ENCODE measurements around the gene ZNF710. TPM values are rescaled to one million over a fixed set of nuclear protein-coding genes. Genes with fewer than 3 reads are reported as not detected.
"Not testable (repeated sequence)": the region's sequence is repeated elsewhere in the genome, so short reads cannot be mapped to it uniquely, and the experiment has no call there.

ZNF710 gene
- total and polyA plus RNA-seq, 9 donors, result 6.1 to 23.5 (median 13.1) TPM

DNA sequence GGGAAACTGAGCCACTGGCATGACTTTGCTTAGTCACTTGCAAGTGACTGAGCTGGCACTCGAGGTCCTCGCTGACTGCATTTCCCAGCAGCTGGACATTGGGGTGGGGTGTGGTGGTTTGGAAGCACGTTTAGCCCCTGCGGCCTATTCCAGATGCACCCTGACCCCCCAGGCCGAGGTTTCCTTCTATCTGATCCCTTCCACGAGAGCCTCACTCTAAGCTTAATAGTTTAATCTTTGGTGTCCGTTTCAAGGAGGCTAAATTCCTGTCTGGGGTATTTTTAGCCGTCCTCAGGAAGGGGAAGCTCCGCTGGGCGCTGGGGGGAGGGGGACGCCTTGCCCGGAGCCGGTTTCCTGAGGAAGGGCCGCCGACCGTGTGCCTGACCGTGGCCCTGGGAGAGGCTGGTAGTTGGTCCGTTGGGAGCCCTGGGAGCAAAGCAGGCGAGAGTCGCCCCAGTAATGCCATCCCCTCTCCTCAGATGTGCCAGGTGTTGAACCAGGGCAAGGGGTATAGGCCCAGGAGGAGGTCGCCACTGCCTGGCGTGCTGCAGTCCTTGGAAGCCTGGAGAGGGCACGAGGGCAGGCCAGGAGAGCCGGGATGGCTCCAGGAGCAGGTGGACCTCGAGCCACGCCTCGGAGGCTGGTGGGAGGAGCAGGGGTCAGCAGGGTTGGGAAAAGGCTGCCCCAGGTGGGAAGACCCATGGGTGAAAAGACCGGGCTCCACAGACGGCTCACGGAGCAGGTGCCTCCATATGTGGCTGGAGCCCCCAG lies 64.0 kb downstream of the ZNF710 start:
- peak overlapping the region; percentile 56 for H3K27ac ChIP-seq (ENCODE audit: low read length)
- peaks cover 46% of the 10 kb centered on the region for H3K4me1 ChIP-seq (ENCODE audit: control insufficient read depth, insufficient read depth, low read length)
- no peak overlapping the region for H3K4me3 ChIP-seq (ENCODE audit: low read length)
- 53% methylated on average over 17 of the region's 30 CpGs for WGBS (ENCODE audit: insufficient coverage)
- H3K9me3 ChIP-seq (replicated peaks; ENCODE audit: control insufficient read depth, low read depth, low read length), result no peaks in the 10 kb centered on the region
- peak; percentile 67 for DNase-seq
- H3K27me3 ChIP-seq (ENCODE audit: control insufficient read depth, insufficient read depth, low read length), result no peaks in the 10 kb centered on the region
- H3K36me3 ChIP-seq (ENCODE audit: control insufficient read depth, insufficient read depth, low read length), result peaks cover 22% of the 10 kb centered on the region

DNA sequence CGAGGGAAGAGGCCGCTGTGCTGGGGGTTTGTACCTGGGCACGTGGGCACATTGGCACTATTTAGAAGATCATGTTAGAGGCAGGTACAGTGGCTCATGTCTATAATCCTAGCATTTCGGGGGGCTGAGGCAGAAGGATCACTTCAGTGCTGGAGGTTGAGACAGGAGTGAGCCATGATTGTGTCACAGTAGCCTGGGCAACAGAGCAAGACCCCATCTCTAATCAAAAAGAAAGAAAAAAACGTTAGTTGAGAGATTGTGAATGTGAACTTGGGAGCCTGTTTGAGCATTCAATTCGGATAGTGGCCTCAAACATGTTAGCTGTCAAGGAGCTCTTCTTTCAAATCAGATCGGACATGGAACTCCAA lies 64.5 kb downstream of the ZNF710 start:
- Histone ChIP-seq H3K27me3 (ENCODE audit: control insufficient read depth, insufficient read depth, low read length) (no peaks in the 10 kb centered on the region), H3K4me1 (ENCODE audit: control insufficient read depth, insufficient read depth, low read length) (peaks cover 44% of the 10 kb centered on the region), H3K36me3 (ENCODE audit: control insufficient read depth, insufficient read depth, low read length) (peaks cover 23% of the 10 kb centered on the region), H3K27ac (ENCODE audit: low read length) (peak overlapping the region; percentile 56), H3K4me3 (ENCODE audit: low read length) (no peak overlapping the region), H3K9me3 (replicated peaks; ENCODE audit: control insufficient read depth, low read depth, low read length) (no peaks in the 10 kb centered on the region)
- no peak for DNase-seq
- WGBS (ENCODE audit: insufficient coverage), result 100% methylated on average over 1 of the region's 7 CpGs

DNA sequence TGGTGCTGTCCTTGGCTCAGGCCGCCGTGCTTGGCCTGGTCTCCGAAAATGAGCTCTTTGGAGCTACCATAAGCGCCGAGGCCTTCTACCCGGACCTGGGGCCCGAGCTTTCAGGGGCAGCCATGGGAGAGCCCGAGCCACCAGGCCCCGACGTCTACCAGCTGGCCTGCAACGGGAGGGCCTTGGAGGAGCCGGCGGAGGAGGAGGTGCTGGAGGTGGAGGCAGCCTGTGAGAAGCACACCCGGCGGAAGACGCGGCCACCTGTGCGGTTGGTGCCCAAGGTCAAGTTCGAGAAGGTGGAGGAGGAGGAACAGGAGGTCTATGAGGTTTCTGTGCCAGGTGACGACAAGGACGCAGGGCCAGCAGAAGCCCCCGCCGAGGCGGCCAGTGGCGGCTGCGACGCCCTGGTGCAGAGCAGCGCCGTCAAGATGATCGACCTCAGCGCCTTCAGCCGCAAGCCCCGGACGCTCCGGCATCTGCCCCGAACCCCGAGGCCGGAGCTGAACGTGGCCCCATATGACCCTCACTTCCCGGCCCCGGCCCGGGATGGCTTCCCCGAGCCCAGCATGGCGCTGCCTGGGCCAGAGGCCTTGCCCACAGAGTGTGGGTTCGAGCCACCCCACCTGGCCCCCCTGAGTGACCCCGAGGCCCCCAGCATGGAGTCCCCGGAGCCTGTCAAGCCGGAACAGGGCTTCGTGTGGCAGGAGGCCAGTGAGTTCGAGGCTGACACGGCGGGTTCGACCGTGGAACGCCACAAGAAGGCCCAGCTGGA lies 66.2 kb downstream of the ZNF710 start:
- Histone ChIP-seq H3K36me3 (ENCODE audit: control insufficient read depth, insufficient read depth, low read length) (peaks cover 25% of the 10 kb centered on the region), H3K27ac (ENCODE audit: low read length) (no peak overlapping the region), H3K9me3 (replicated peaks; ENCODE audit: control insufficient read depth, low read depth, low read length) (no peaks in the 10 kb centered on the region), H3K27me3 (ENCODE audit: control insufficient read depth, insufficient read depth, low read length) (no peaks in the 10 kb centered on the region), H3K4me3 (ENCODE audit: low read length) (no peak overlapping the region), H3K4me1 (ENCODE audit: control insufficient read depth, insufficient read depth, low read length) (peaks cover 28% of the 10 kb centered on the region)
- no peak for DNase-seq
- WGBS (ENCODE audit: insufficient coverage), result 93% methylated on average over 53 of the region's 55 CpGs

DNA sequence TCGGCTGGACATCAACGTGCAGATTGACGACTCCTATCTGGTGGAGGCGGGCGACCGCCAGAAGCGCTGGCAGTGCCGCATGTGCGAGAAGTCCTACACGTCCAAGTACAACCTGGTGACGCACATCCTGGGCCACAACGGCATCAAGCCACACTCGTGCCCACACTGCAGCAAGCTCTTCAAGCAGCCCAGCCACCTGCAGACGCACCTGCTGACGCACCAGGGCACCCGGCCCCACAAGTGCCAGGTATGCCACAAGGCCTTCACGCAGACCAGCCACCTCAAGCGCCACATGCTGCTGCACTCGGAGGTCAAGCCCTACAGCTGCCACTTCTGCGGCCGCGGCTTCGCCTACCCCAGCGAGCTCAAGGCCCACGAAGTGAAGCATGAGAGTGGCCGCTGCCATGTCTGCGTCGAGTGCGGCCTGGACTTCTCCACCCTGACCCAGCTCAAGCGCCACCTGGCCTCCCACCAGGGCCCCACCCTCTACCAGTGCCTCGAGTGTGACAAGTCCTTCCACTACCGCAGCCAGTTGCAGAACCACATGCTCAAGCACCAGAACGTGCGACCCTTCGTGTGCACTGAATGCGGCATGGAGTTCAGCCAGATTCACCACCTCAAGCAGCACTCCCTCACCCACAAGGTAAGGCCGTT lies 67.0 kb downstream of the ZNF710 start:
- H3K27me3 ChIP-seq (ENCODE audit: control insufficient read depth, insufficient read depth, low read length), result no peaks in the 10 kb centered on the region
- H3K9me3 ChIP-seq (replicated peaks; ENCODE audit: control insufficient read depth, low read depth, low read length), result no peaks in the 10 kb centered on the region
- 95% methylated on average over 36 of the region's 37 CpGs for WGBS (ENCODE audit: insufficient coverage)
- H3K4me1 ChIP-seq (ENCODE audit: control insufficient read depth, insufficient read depth, low read length), result peaks cover 21% of the 10 kb centered on the region
- no peak overlapping the region for H3K4me3 ChIP-seq (ENCODE audit: low read length)
- DNase-seq, result no peak
- peaks cover 32% of the 10 kb centered on the region for H3K36me3 ChIP-seq (ENCODE audit: control insufficient read depth, insufficient read depth, low read length)
- H3K27ac ChIP-seq (ENCODE audit: low read length), result no peak overlapping the region

DNA sequence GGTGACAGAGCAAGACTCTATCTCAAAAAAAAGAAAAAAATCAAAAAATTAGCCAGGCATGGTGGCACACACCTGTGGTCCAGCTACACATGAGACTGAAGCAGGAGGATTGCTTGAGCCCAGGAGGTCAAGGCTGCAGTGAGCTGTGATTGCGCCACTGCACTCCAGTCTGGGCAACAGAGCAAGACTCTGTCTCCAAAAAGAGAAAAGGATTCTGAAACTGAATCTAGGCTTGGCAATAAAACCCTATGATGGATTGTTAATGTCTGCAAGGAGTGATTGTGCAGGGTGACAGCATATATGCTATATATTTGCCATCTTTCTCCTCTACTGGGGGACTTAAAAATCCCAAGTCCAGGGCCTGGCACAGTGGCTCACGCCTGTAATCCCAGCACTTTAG lies 69.5 kb downstream of the ZNF710 start:
- H3K36me3 ChIP-seq (ENCODE audit: control insufficient read depth, insufficient read depth, low read length), result peaks cover 51% of the 10 kb centered on the region
- not testable (repeated sequence) for H3K27ac ChIP-seq (ENCODE audit: low read length); H3K9me3 ChIP-seq (replicated peaks; ENCODE audit: control insufficient read depth, low read depth, low read length); H3K4me3 ChIP-seq (ENCODE audit: low read length); H3K4me1 ChIP-seq (ENCODE audit: control insufficient read depth, insufficient read depth, low read length); DNase-seq; H3K27me3 ChIP-seq (ENCODE audit: control insufficient read depth, insufficient read depth, low read length)
- 83% methylated on average over 1 of the region's 2 CpGs for WGBS (ENCODE audit: insufficient coverage)

DNA sequence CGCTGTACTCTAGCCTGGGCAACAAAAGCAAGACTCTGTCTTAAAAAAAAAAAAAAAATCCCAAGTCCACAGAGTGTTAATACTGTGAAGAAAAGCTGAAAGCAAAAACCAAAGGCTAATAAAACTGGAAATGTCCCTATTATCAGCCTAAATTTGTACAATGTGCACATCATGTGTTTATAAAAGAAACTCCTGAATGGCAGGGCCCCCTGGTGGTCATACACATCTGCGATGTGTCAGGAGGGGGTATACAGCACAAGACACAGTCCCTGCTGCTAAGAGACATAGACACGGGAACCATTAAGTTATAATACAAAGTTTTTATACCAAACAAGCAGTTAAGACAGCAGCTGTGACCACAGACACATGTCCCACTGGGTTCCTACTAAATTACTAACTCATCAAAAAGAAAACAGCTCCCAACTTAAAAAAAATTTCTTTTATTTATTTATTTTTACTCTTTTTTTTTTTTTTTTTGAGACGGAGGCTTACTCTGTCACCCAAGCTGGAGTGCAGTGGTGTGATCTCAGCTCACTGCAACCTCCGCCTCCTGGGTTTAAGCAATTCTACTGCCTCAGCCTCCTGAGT lies 70.2 kb downstream of the ZNF710 start:
- H3K4me3 ChIP-seq (ENCODE audit: low read length), result no peak overlapping the region
- H3K4me1 ChIP-seq (ENCODE audit: control insufficient read depth, insufficient read depth, low read length), result peaks cover 13% of the 10 kb centered on the region
- H3K27me3 ChIP-seq (ENCODE audit: control insufficient read depth, insufficient read depth, low read length), result no peaks in the 10 kb centered on the region
- peaks cover 56% of the 10 kb centered on the region for H3K36me3 ChIP-seq (ENCODE audit: control insufficient read depth, insufficient read depth, low read length)
- no peak overlapping the region for H3K27ac ChIP-seq (ENCODE audit: low read length)
- no peaks in the 10 kb centered on the region for H3K9me3 ChIP-seq (replicated peaks; ENCODE audit: control insufficient read depth, low read depth, low read length)
- DNase-seq, result peak; percentile 91
- no CpG with 5 or more reads among the region's 5 CpGs for WGBS (ENCODE audit: insufficient coverage)

DNA sequence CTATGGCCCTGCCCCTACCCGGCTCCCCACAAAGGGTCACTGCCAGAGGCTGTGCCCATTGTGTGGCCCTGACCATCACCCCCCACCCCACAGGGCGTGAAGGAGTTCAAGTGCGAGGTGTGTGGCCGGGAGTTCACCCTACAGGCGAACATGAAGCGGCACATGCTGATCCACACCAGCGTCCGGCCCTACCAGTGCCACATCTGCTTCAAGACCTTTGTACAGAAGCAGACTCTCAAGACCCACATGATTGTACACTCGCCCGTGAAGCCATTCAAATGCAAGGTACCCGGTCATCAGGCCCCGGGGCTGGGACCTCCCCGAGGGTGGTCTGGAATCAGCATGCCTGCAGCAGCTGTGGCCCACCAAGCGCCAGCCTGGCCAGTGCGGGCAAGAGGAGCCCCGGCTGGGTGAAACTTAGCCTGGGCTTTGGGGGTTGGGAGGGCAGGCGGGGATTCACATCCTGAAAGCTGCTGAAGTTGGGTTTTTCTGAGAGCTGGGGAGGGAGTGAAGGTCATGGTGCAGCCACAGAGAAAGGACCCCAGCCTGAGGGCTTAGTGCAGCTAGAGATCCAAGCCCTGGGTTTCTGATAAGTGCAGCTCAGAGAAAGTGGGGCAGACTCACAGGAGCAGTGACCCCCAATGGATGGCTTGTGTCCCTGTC lies 72.0 kb downstream of the ZNF710 start:
- Histone ChIP-seq H3K27ac (ENCODE audit: low read length) (no peak overlapping the region), H3K4me1 (ENCODE audit: control insufficient read depth, insufficient read depth, low read length) (peaks cover 13% of the 10 kb centered on the region), H3K9me3 (replicated peaks; ENCODE audit: control insufficient read depth, low read depth, low read length) (no peaks in the 10 kb centered on the region), H3K36me3 (ENCODE audit: control insufficient read depth, insufficient read depth, low read length) (peaks cover 46% of the 10 kb centered on the region), H3K4me3 (ENCODE audit: low read length) (no peak overlapping the region), H3K27me3 (ENCODE audit: control insufficient read depth, insufficient read depth, low read length) (no peaks in the 10 kb centered on the region)
- 87% methylated on average over 17 of the region's 17 CpGs for WGBS (ENCODE audit: insufficient coverage)
- DNase-seq, result no peak

DNA sequence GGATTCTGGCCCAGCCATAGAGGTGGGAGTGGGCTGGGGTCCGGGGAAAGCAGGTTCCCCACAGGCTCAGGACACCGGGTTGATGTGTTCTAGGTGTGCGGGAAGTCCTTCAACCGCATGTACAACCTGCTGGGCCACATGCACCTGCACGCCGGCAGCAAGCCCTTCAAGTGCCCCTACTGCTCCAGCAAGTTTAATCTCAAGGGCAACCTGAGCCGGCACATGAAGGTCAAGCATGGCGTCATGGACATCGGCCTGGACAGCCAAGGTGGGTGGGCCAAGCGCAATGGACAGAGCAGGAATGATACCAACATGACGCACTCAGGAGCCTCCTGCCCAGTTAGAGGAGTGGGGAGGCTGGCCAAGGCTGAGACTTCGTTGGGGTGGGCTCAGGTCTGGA lies 72.9 kb downstream of the ZNF710 start:
- 93% methylated on average over 11 of the region's 12 CpGs for WGBS (ENCODE audit: insufficient coverage)
- Histone ChIP-seq H3K27ac (ENCODE audit: low read length) (no peak overlapping the region), H3K27me3 (ENCODE audit: control insufficient read depth, insufficient read depth, low read length) (no peaks in the 10 kb centered on the region)

DNA sequence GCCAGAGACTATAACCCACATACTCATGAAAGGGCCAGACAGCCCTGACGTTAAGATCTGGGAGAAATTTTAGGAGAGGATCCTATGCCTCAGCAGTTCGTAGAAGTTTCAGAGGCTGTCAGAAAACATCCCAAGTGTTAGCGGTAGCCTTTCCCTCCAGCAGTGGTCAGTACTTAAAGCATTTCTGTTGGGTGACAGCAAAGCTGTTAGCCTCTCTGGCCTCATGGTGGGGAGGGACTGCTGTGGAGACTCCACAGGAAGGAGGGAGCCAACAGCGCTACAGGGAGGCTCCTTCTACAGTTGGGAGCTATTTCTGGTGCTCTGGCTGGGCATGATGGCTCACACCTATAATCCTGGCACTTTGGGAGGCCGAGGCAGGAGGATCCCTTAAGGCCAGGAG lies 73.8 kb downstream of the ZNF710 start:
- 60% methylated on average over 4 of the region's 5 CpGs for WGBS (ENCODE audit: insufficient coverage)
- H3K27ac ChIP-seq (ENCODE audit: low read length), result no peak overlapping the region
- H3K9me3 ChIP-seq (replicated peaks; ENCODE audit: control insufficient read depth, low read depth, low read length), result no peaks in the 10 kb centered on the region
- DNase-seq, result no peak
- no peak overlapping the region for H3K4me3 ChIP-seq (ENCODE audit: low read length)
- no peaks in the 10 kb centered on the region for H3K27me3 ChIP-seq (ENCODE audit: control insufficient read depth, insufficient read depth, low read length)
- peaks cover 54% of the 10 kb centered on the region for H3K36me3 ChIP-seq (ENCODE audit: control insufficient read depth, insufficient read depth, low read length)
- H3K4me1 ChIP-seq (ENCODE audit: control insufficient read depth, insufficient read depth, low read length), result peaks cover 13% of the 10 kb centered on the region

More for the DNA sequence above, 72.9 kb downstream of the ZNF710 start:
- no peaks in the 10 kb centered on the region for H3K9me3 ChIP-seq (replicated peaks; ENCODE audit: control insufficient read depth, low read depth, low read length)
- H3K4me1 ChIP-seq (ENCODE audit: control insufficient read depth, insufficient read depth, low read length), result peaks cover 13% of the 10 kb centered on the region
- peaks cover 48% of the 10 kb centered on the region for H3K36me3 ChIP-seq (ENCODE audit: control insufficient read depth, insufficient read depth, low read length)
- no peak overlapping the region for H3K4me3 ChIP-seq (ENCODE audit: low read length)
- no peak for DNase-seq

Measured in muscle of leg (tissue), 11 donors.